ENCODE data around the gene TMEM129. TPM values are rescaled to one million over a fixed set of nuclear protein-coding genes. Genes with fewer than 3 reads are reported as not detected.
A peak's percentile ranks its signal among the peaks of the same experiment; 100 is the strongest.

TMEM129 gene
- 10 to 100 TPM; 34.2 to 58.1 (median 48.3) TPM for polyA plus RNA-seq (ENCODE audit: insufficient read length in 4 of 4)

- DNase-seq (ENCODE audit: low read depth in 4 of 4, low spot score in 2 of 4) = peak; percentile 75 to 91 (median 84)
Observed at GRCh38 chr4:1721003-1721665, at the start of gene TMEM129, which contains the start of gene TACC3. Gene TMEM129, minus strand, starts transcription at chr4:1721323. Its CDS starts 486 bp downstream, at chr4:1720837. Gene TACC3, plus strand, starts transcription at chr4:1721521. Its CDS starts 1,901 bp downstream, at chr4:1723422.

- DNase-seq (ENCODE audit: low read depth in 4 of 4, low spot score in 2 of 4) = no peak
Observed at GRCh38 chr4:1770791-1771231, 49.7 kb upstream of the TMEM129 start.

- no peak for DNase-seq (ENCODE audit: low read depth in 4 of 4, low spot score in 2 of 4)
Observed at GRCh38 chr4:1770245-1770644, 49.1 kb upstream of the TMEM129 start.

GRCh38 chr4:1769692-1770091 lies 48.6 kb upstream of the TMEM129 start:
- DNase-seq (ENCODE audit: low read depth in 4 of 4, low spot score in 2 of 4) = no peak

GRCh38 chr4:1768367-1769034 lies 47.4 kb upstream of the TMEM129 start:
- no peak for DNase-seq (ENCODE audit: low read depth in 4 of 4, low spot score in 2 of 4)

- no peak for DNase-seq (ENCODE audit: low read depth in 4 of 4, low spot score in 2 of 4)
Observed at GRCh38 chr4:1767770-1768366, 46.7 kb upstream of the TMEM129 start.

- no peak for DNase-seq (ENCODE audit: low read depth in 4 of 4, low spot score in 2 of 4)
Observed at GRCh38 chr4:1767061-1767769, 46.1 kb upstream of the TMEM129 start.

- no peak for DNase-seq (ENCODE audit: low read depth in 4 of 4, low spot score in 2 of 4)
Observed at GRCh38 chr4:1766106-1767060, 45.3 kb upstream of the TMEM129 start.

GRCh38 chr4:1765409-1766072 lies 44.4 kb upstream of the TMEM129 start:
- DNase-seq (ENCODE audit: low read depth in 4 of 4, low spot score in 2 of 4) = no peak

GRCh38 chr4:1764670-1765069 lies 43.5 kb upstream of the TMEM129 start:
- DNase-seq (ENCODE audit: low read depth in 4 of 4, low spot score in 2 of 4) = no peak

- DNase-seq (ENCODE audit: low read depth in 4 of 4, low spot score in 2 of 4) = no peak
Observed at GRCh38 chr4:1763550-1764080, 42.5 kb upstream of the TMEM129 start.

- no peak for DNase-seq (ENCODE audit: low read depth in 4 of 4, low spot score in 2 of 4)
Observed at GRCh38 chr4:1763070-1763549, 42.0 kb upstream of the TMEM129 start.

GRCh38 chr4:1762264-1763010 lies 41.3 kb upstream of the TMEM129 start:
- no peak for DNase-seq (ENCODE audit: low read depth in 4 of 4, low spot score in 2 of 4)

- DNase-seq (ENCODE audit: low read depth in 4 of 4, low spot score in 2 of 4) = no peak
Observed at GRCh38 chr4:1761130-1761689, 40.1 kb upstream of the TMEM129 start.

- no peak for DNase-seq (ENCODE audit: low read depth in 4 of 4, low spot score in 2 of 4)
Observed at GRCh38 chr4:1760521-1761071, 39.5 kb upstream of the TMEM129 start.

- no peak for DNase-seq (ENCODE audit: low read depth in 4 of 4, low spot score in 2 of 4)
Observed at GRCh38 chr4:1759818-1760223, 38.7 kb upstream of the TMEM129 start.

- DNase-seq (ENCODE audit: low read depth in 4 of 4, low spot score in 2 of 4) = no peak
Observed at GRCh38 chr4:1759170-1759817, 38.2 kb upstream of the TMEM129 start.

Measured in left renal cortex interstitium (tissue), 4 donors.